GM12878 (cell line): ENCODE data around the gene DCLK2. TPM values are rescaled to one million over a fixed set of nuclear protein-coding genes. Genes with fewer than 3 reads are reported as not detected.

ENCODE experiments used
- ATAC-seq: fragments of 200-7000 bp; cut with Tn5 transposase; 3 replicates; pipeline ENCODE4 v1.9.1; 2020; ENCODE audit warnings: mild to moderate bottlenecking, moderate library complexity
- BruUV-seq: library from RNA; stranded (reverse); fragments of 400-500 nt; replicated peaks from 2 replicates; lab custom pipeline; 2021; lab: Mats Ljungman, UMichigan
- CTCF ChIA-PET: fragments of 300-600 bp; sonication (Branson Sonifier 250); formaldehyde crosslinking; extraction: SDS; loops from one replicate; lab custom pipeline; 2021; ENCODE audit warnings: inconsistent platforms; lab: Yijun Ruan, JAX
- POLR2A ChIA-PET: fragments of 350-600 bp; formaldehyde crosslinking; extraction: SDS; loops from one replicate; lab custom pipeline; 2021; ENCODE audit warnings: inconsistent platforms; lab: Charles Lee
- RAD21 ChIA-PET: fragments of 300-600 bp; sonication (Branson Sonifier 250); formaldehyde crosslinking; loops from one replicate; lab custom pipeline; 2023; ENCODE audit warnings: antibody characterized with exemption; ENCODE audit not compliant: unreplicated experiment; lab: Charles Lee
- SMC1A ChIA-PET: fragments of 300-600 bp; sonication (Branson Sonifier 250); formaldehyde crosslinking; loops from one replicate; lab custom pipeline; 2023; ENCODE audit not compliant: unreplicated experiment, uncharacterized antibody; lab: Charles Lee
- DNase-seq: peaks from one replicate; pipeline ENCODE4 v3.0.0-alpha.2; 2011; ENCODE audit warnings: low read depth, low spot score
- FAIRE-seq: peaks from 3 replicates; lab custom pipeline; 2011; peaks lifted over from hg19 to GRCh38; lab: Jason Lieb, UNC
- H2AFZ ChIP-seq: 2 replicates; pipeline ENCODE4 v1.6.0; 2011; ENCODE audit warnings: low read depth, low read length, control low read depth; ENCODE audit not compliant: control insufficient read depth
- H3K27ac ChIP-seq: 2 replicates; pipeline ENCODE4 v1.5.1; 2011; ENCODE audit warnings: control low read depth; ENCODE audit not compliant: control insufficient read depth, insufficient read depth
- H3K27me3 ChIP-seq, 2 experiments: replicated peaks in 1 of 2; 2 replicates each; pipeline versions ENCODE4 v1.6.0 to v1.6.1; 2011; ENCODE audit warnings: low read length in 1 of 2; ENCODE audit not compliant: control insufficient read depth in 2 of 2, insufficient read depth in 2 of 2
- H3K36me3 ChIP-seq, 2 experiments: 2 replicates each; pipeline ENCODE4 v1.5.1; 2011; ENCODE audit warnings: low read length in 1 of 2; ENCODE audit not compliant: control insufficient read depth in 2 of 2, insufficient read depth in 2 of 2
- H3K4me1 ChIP-seq: 2 replicates; pipeline ENCODE4 v1.6.1; 2011; ENCODE audit warnings: mild to moderate bottlenecking, low read length, moderate library complexity, mixed read lengths; ENCODE audit not compliant: control insufficient read depth, insufficient read depth
- H3K4me2 ChIP-seq: 2 replicates; pipeline ENCODE4 v1.6.0; 2011; ENCODE audit warnings: control low read depth; ENCODE audit not compliant: control insufficient read depth, insufficient read depth
- H3K4me3 ChIP-seq: fragments of 200-600 bp; sonication (generic); 2 replicates; pipeline ENCODE4 v1.5.1; 2016
- H3K79me2 ChIP-seq: 2 replicates; pipeline ENCODE4 v1.6.0; 2011; ENCODE audit warnings: low read length; ENCODE audit not compliant: control insufficient read depth, insufficient read depth
- H3K9ac ChIP-seq: 2 replicates; pipeline ENCODE4 v1.8.0; 2011; ENCODE audit warnings: low read length, control low read depth, mixed read lengths; ENCODE audit not compliant: control insufficient read depth, insufficient read depth
- H3K9me3 ChIP-seq: replicated peaks from 3 replicates; pipeline ENCODE4 v1.5.1; 2011; ENCODE audit warnings: mild to moderate bottlenecking, low read length; ENCODE audit not compliant: control insufficient read depth, insufficient read depth
- H4K20me1 ChIP-seq: 2 replicates; pipeline ENCODE4 v1.6.0; 2011; ENCODE audit not compliant: control insufficient read depth, insufficient read depth
- ASH2L ChIP-seq: fragments of 300-600, 200-600 bp; sonication (generic); IDR thresholded peaks from 2 replicates; pipeline ENCODE4 v1.6.1; 2017; ENCODE audit warnings: low read depth, mild to moderate bottlenecking, borderline replicate concordance
- BCL11A ChIP-seq: IDR thresholded peaks from 2 replicates; pipeline ENCODE4 v1.6.1; 2011; ENCODE audit warnings: low read depth, low read length
- BMI1 ChIP-seq: fragments of 450-650 bp; IDR thresholded peaks from 2 replicates; pipeline ENCODE4 v1.6.1; 2016; ENCODE audit warnings: mild to moderate bottlenecking, moderate library complexity, borderline replicate concordance
- CEBPB ChIP-seq, 2 experiments: fragments of 150-350 bp in 1 of 2; IDR thresholded peaks; 2 replicates each; pipeline ENCODE4 v1.6.1; 2012 to 2014; ENCODE audit warnings: low read depth in 2 of 2, low read length in 2 of 2, borderline replicate concordance in 1 of 2, inconsistent platforms in 1 of 2
- CTCF ChIP-seq, 3 experiments: IDR thresholded peaks in 2 of 3; conservative IDR thresholded peaks in 1 of 3; 2 replicates each; pipeline ENCODE4 v1.5.1; 2011; ENCODE audit warnings: low read depth in 3 of 3, low read length in 3 of 3, mild to moderate bottlenecking in 3 of 3, control low read depth in 2 of 3, moderate library complexity in 2 of 3, inconsistent platforms in 1 of 3, mixed read lengths in 1 of 3; ENCODE audit not compliant: control insufficient read depth in 2 of 3, insufficient read depth in 1 of 3; ENCODE audit errors: extremely low read depth in 1 of 3
- DPF2 ChIP-seq: fragments of 450-650 bp; IDR thresholded peaks from 2 replicates; pipeline ENCODE4 v1.6.1; 2017; ENCODE audit warnings: mild to moderate bottlenecking
- EGR1 ChIP-seq, 2 experiments: IDR thresholded peaks; 1 replicate in 1 of 2; 2 replicates in 1 of 2; pipeline ENCODE4 v1.6.1; 2011 to 2012; ENCODE audit warnings: low read depth in 2 of 2, low read length in 2 of 2, borderline replicate concordance in 1 of 2, mild to moderate bottlenecking in 1 of 2, moderate library complexity in 1 of 2
- GATAD2B ChIP-seq: fragments of 450-650 bp; conservative IDR thresholded peaks from 2 replicates; pipeline ENCODE4 v1.6.1; 2017; ENCODE audit warnings: low read depth, mild to moderate bottlenecking, moderate library complexity
- KDM1A ChIP-seq: fragments of 200-600 bp; sonication (generic); IDR thresholded peaks from 2 replicates; pipeline ENCODE4 v1.6.1; 2016; ENCODE audit warnings: borderline replicate concordance
- KLF5 ChIP-seq: fragments of 450-650 bp; IDR thresholded peaks from 2 replicates; pipeline ENCODE4 v1.6.1; 2014; ENCODE audit warnings: mild to moderate bottlenecking; ENCODE audit not compliant: partially characterized antibody
- MYB ChIP-seq: fragments of 150-350 bp; IDR thresholded peaks from 2 replicates; pipeline ENCODE4 v1.6.1; 2014; ENCODE audit warnings: mild to moderate bottlenecking, low read depth, low read length, borderline replicate concordance
- NFXL1 ChIP-seq: fragments of 450-650 bp; IDR thresholded peaks from 2 replicates; pipeline ENCODE4 v1.6.1; 2017; ENCODE audit warnings: antibody characterized with exemption, mild to moderate bottlenecking, borderline replicate concordance
- NFYA ChIP-seq: IDR thresholded peaks from 2 replicates; pipeline ENCODE4 v1.6.1; 2011; ENCODE audit warnings: low read depth, mild to moderate bottlenecking, low read length, improper control_type of control experiment, borderline replicate concordance
- NR2C1 ChIP-seq: fragments of 450-650 bp; IDR thresholded peaks from 2 replicates; pipeline ENCODE4 v1.6.1; 2017; ENCODE audit warnings: antibody characterized with exemption, mild to moderate bottlenecking, moderate library complexity
- PAX5 ChIP-seq: IDR thresholded peaks from 2 replicates; pipeline ENCODE4 v1.6.1; 2011; ENCODE audit warnings: low read depth, low read length, borderline replicate concordance
- RB1 ChIP-seq: fragments of 450-650 bp; formaldehyde crosslinking; IDR thresholded peaks from 2 replicates; pipeline ENCODE4 v1.6.1; 2017; ENCODE audit warnings: mild to moderate bottlenecking, borderline replicate concordance
- ZNF207 ChIP-seq: fragments of 450-650 bp; IDR thresholded peaks from 2 replicates; pipeline ENCODE4 v1.6.1; 2014; ENCODE audit warnings: antibody characterized with exemption, mild to moderate bottlenecking, borderline replicate concordance
- ZNF622 ChIP-seq: fragments of 450-650 bp; IDR thresholded peaks from 2 replicates; pipeline ENCODE4 v1.6.1; 2017; ENCODE audit warnings: mild to moderate bottlenecking, inconsistent platforms
- WGBS: methylation state at CpG from one replicate; pipeline ENCODE4 v1.1.6; 2016; ENCODE audit warnings: low lambda C conversion rate; ENCODE audit not compliant: insufficient replicate concordance, insufficient coverage; ENCODE audit errors: missing lambda C conversion rate; 5-methylcytosine and 5-hydroxymethylcytosine counted together
- in situ Hi-C: fragments of 300-500 bp; cut with MboI; formaldehyde crosslinking; loops from 9 replicates; pipeline ENCODE4 v1.14.3; 2018; ENCODE audit warnings: mixed read lengths
- intact Hi-C: fragments of 100-400 bp; cut with micrococcal nuclease; formaldehyde crosslinking; loops from one replicate; pipeline ENCODE4 v1.14.2; 2022; ENCODE audit not compliant: unreplicated experiment
- polyA plus RNA-seq, 11 experiments: library from polyadenylated mRNA; depleted of rRNA in 4 of 11; unstranded in 6 of 11; stranded (reverse) in 5 of 11; fragments of >200 nt; fragmentation: Nextera tagmentation in 4 of 11; fragmentation: Illumina TruSeq in 1 of 11; extraction: Ambion mirVana in 4 of 11; extraction: Trizol in 1 of 11; gene quantifications; 1 replicate in 1 of 11; 2 replicates in 10 of 11; pipeline versions ENCODE4 v1.2.1 to v1.2.3, GENCODE V29; 2011 to 2016; ENCODE audit warnings: inconsistent platforms in 2 of 11, missing spikeins in 2 of 11, low read depth in 1 of 11
- total RNA-seq, 4 experiments: library from RNA; depleted of rRNA in 3 of 4; stranded (reverse); fragments of >200 nt in 3 of 4; fragmentation: Illumina TruSeq in 1 of 4; extraction: Trizol in 1 of 4; gene quantifications; 2 replicates each; pipeline versions ENCODE4 v1.2.1 to v1.2.3, GENCODE V29; 2013 to 2021
- TF ChIP-seq, protein P1 (sequence below): fragments of 450-650 bp; IDR thresholded peaks from 2 replicates; pipeline ENCODE4 v1.6.1; 2017; ENCODE audit warnings: borderline replicate concordance

The DCLK2 gene
- total and polyA plus RNA-seq, 10 of the 15 experiments (the other 5 are each of a cell fraction or from before 2014, with no cell fraction given), result not detected

GRCh38 chr4:150158041-150158440 is 79.8 kb downstream of the DCLK2 start:
- no peak overlapping the region for H3K9ac ChIP-seq
- no peaks in the 10 kb centered on the region for H4K20me1 ChIP-seq
- H3K36me3 ChIP-seq, result no peaks in the 10 kb centered on the region
- ATAC-seq, result no peak
- H3K79me2 ChIP-seq, result no peaks in the 10 kb centered on the region
- H3K4me3 ChIP-seq, result no peak overlapping the region
- ChIA-PET POLR2A (no interaction called here), RAD21 (no interaction called here), CTCF (interaction anchor here (1.1 kb wide), 1 partner anchor 13 kb away, joined by 4 read pairs; no protein-coding TSS in a partner anchor)
- in situ Hi-C loops, result no loop called here
- 5% methylated on average over 1 of the region's 1 CpG for WGBS
- no peaks in the 10 kb centered on the region for H3K4me1 ChIP-seq
- H3K4me2 ChIP-seq, result no peak overlapping the region
- no peak overlapping the region for H2AFZ ChIP-seq
- BruUV-seq, result no TSS peak
- TF ChIP-seq GATAD2B, result no peak
- no peak for TF ChIP-seq CEBPB (IDR thresholded peaks at IDR 0.05; ENCODE audit: borderline replicate concordance in 1 of 2, low read depth in 2 of 2, low read length in 2 of 2)
- TF ChIP-seq NFXL1, result no peak
- no peak for TF ChIP-seq MYB
- no peak for TF ChIP-seq BCL11A
- no peak for TF ChIP-seq NFYA
- TF ChIP-seq ASH2L, result no peak
- TF ChIP-seq CTCF (IDR thresholded peaks at IDR 0.05 in 2 of 3, conservative IDR thresholded peaks at IDR 0.05 in 1 of 3; ENCODE audit: control insufficient read depth in 2 of 3, extremely low read depth in 1 of 3, insufficient read depth in 1 of 3, low read depth in 3 of 3, low read length in 3 of 3), result no peak
- no peak for TF ChIP-seq KDM1A
- TF ChIP-seq, protein P1, sequence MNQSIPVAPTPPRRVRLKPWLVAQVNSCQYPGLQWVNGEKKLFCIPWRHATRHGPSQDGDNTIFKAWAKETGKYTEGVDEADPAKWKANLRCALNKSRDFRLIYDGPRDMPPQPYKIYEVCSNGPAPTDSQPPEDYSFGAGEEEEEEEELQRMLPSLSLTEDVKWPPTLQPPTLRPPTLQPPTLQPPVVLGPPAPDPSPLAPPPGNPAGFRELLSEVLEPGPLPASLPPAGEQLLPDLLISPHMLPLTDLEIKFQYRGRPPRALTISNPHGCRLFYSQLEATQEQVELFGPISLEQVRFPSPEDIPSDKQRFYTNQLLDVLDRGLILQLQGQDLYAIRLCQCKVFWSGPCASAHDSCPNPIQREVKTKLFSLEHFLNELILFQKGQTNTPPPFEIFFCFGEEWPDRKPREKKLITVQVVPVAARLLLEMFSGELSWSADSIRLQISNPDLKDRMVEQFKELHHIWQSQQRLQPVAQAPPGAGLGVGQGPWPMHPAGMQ, result no peak
- TF ChIP-seq PAX5, result no peak
- TF ChIP-seq NR2C1, result no peak
- no peak for TF ChIP-seq BMI1
- no peak for TF ChIP-seq EGR1 (IDR thresholded peaks at IDR 0.05; ENCODE audit: borderline replicate concordance in 1 of 2, low read depth in 2 of 2, low read length in 2 of 2)
- TF ChIP-seq ZNF207, result no peak
- TF ChIP-seq KLF5, result no peak
- TF ChIP-seq DPF2, result no peak
- TF ChIP-seq ZNF622, result no peak
- no peak for TF ChIP-seq RB1
- TF ChIP-seq, all 136 proteins: peak for 0
- no peak overlapping the region for H3K27ac ChIP-seq
- SMC1A ChIA-PET, result no interaction called here
- intact Hi-C loops, result no loop called here
- H3K9me3 ChIP-seq, result no peaks in the 10 kb centered on the region
- H3K27me3 ChIP-seq, result no peaks in the 10 kb centered on the region
- DNase-seq (no peak), FAIRE-seq (no peak)
